ENCODE measurements around the gene ANP32D.
"Not testable (repeated sequence)": the region's sequence is repeated elsewhere in the genome, so short reads cannot be mapped to it uniquely, and the experiment has no call there.

ANP32D gene

GRCh38 chr12:48508987-48509386 lies 36.6 kb downstream of the ANP32D start:
- no peak for DNase-seq

GRCh38 chr12:48510111-48510510 lies 37.8 kb downstream of the ANP32D start:
- DNase-seq, result no peak

GRCh38 chr12:48512855-48513254 lies 40.5 kb downstream of the ANP32D start:
- no peak for DNase-seq

DNA sequence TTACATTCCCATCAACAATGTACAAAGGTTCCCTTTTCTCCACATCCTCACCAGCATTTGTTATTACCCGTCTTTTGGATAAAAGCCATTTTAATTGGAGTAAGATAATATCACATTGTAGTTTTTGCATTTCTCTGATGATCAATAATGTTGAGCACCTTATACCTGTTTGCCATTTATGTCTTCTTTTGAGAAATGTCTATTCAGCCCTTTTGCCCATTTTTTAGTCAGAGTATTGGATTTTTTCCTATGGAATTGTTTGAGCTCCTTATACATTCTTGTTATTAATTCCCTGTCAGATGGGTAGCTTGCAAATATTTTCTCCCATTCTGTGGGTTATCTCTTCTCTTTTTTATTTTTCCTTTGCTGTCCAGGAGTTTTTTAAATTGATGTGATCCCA lies 42.4 kb downstream of the ANP32D start:
- DNase-seq, result no peak

- DNase-seq, result not testable (repeated sequence)
These were observed 48.0 kb downstream of the ANP32D start for GRCh38 chr12:48520381-48520780.

Data from CD4-positive, alpha-beta T cell treated with Interleukin-4 for 1 hour (primary cell).